WTC11 (cell line): ENCODE measurements around the gene CHCHD1. TPM values are rescaled to one million over a fixed set of nuclear protein-coding genes. Genes with fewer than 3 reads are reported as not detected.

Experiments used
- ATAC-seq: fragments of 200-7000 bp; cut with Tn5 transposase; 2 replicates; pipeline ENCODE4 v1.10.0; 2021; ENCODE audit warnings: mild to moderate bottlenecking, moderate library complexity
- CTCF ChIA-PET: fragments of 300-600 bp; sonication (Branson Sonifier 250); formaldehyde crosslinking; loops from one replicate; lab custom pipeline; 2021; ENCODE audit warnings: antibody characterized with exemption; lab: Charles Lee
- POLR2A ChIA-PET: fragments of 350-600 bp; sonication (Branson Sonifier 250); formaldehyde crosslinking; loops from one replicate; lab custom pipeline; 2021; ENCODE audit warnings: antibody characterized with exemption; lab: Charles Lee
- DNase-seq: peaks from one replicate; pipeline ENCODE4 v3.0.0; 2021; ENCODE audit warnings: low spot score
- H3K27ac Mint-ChIP-seq: 2 replicates; pipeline ENCODE4 v1.8.0; 2021; ENCODE audit warnings: mixed read lengths
- H3K27me3 Mint-ChIP-seq: 2 replicates; pipeline ENCODE4 v1.8.0; 2021; ENCODE audit warnings: low read depth, mild to moderate bottlenecking, moderate library complexity, mixed read lengths
- H3K36me3 Mint-ChIP-seq: 2 replicates; pipeline ENCODE4 v1.8.0; 2021; ENCODE audit warnings: mixed read lengths
- H3K4me1 Mint-ChIP-seq: 2 replicates; pipeline ENCODE4 v1.8.0; 2022; ENCODE audit warnings: mixed read lengths
- H3K4me3 Mint-ChIP-seq: 2 replicates; pipeline ENCODE4 v1.8.0; 2021; ENCODE audit warnings: mild to moderate bottlenecking, moderate library complexity, mixed read lengths
- H3K9me3 Mint-ChIP-seq: 2 replicates; pipeline ENCODE4 v1.8.0; 2021; ENCODE audit warnings: mixed read lengths
- ELF4 ChIP-seq: sonication (generic); formaldehyde crosslinking; IDR thresholded peaks from 2 replicates; pipeline ENCODE4 v1.8.1; 2022; ENCODE audit warnings: low read depth, mild to moderate bottlenecking, moderate library complexity, missing genetic modification reagents
- FOXJ3 ChIP-seq: sonication (generic); formaldehyde crosslinking; IDR thresholded peaks from 2 replicates; pipeline ENCODE4 v1.9.0; 2021; ENCODE audit warnings: missing genetic modification reagents, mild to moderate bottlenecking, borderline replicate concordance
- GTF2I ChIP-seq: fragments of 250-450 bp; sonication (Bioruptor Pico); conservative IDR thresholded peaks from 2 replicates; pipeline ENCODE4 v1.4.0; 2021; ENCODE audit warnings: mild to moderate bottlenecking
- MXD4 ChIP-seq: fragments of 250-450 bp; sonication (Bioruptor Pico); IDR thresholded peaks from 2 replicates; pipeline ENCODE4 v1.8.0; 2021; ENCODE audit warnings: mild to moderate bottlenecking, moderate library complexity, borderline replicate concordance
- NFE2L1 ChIP-seq: sonication (generic); formaldehyde crosslinking; IDR thresholded peaks from 2 replicates; pipeline ENCODE4 v1.8.1; 2023; ENCODE audit warnings: missing genetic modification reagents
- NFYB ChIP-seq: sonication (generic); formaldehyde crosslinking; conservative IDR thresholded peaks from 2 replicates; pipeline ENCODE4 v1.8.0; 2022; ENCODE audit warnings: low read depth, missing genetic modification reagents
- NR1H2 ChIP-seq: sonication (generic); formaldehyde crosslinking; IDR thresholded peaks from 2 replicates; pipeline ENCODE4 v1.9.0; 2021; ENCODE audit warnings: mild to moderate bottlenecking, moderate library complexity, missing genetic modification reagents
- NR2C2 ChIP-seq: sonication (generic); formaldehyde crosslinking; IDR thresholded peaks from 2 replicates; pipeline ENCODE4 v1.8.0; 2022; ENCODE audit warnings: mild to moderate bottlenecking, missing genetic modification reagents
- OVOL2 ChIP-seq: fragments of 250-450 bp; sonication (Bioruptor Pico); IDR thresholded peaks from 2 replicates; pipeline ENCODE4 v1.9.0; 2021; ENCODE audit warnings: mild to moderate bottlenecking, borderline replicate concordance
- RELA ChIP-seq: sonication (generic); formaldehyde crosslinking; IDR thresholded peaks from 2 replicates; pipeline ENCODE4 v1.8.1; 2022; ENCODE audit warnings: missing genetic modification reagents, mild to moderate bottlenecking, borderline replicate concordance
- RORB ChIP-seq: fragments of 250-450 bp; sonication (Bioruptor Pico); IDR thresholded peaks from 2 replicates; pipeline ENCODE4 v1.9.0; 2021; ENCODE audit warnings: mild to moderate bottlenecking
- ZNF138 ChIP-seq: sonication (generic); formaldehyde crosslinking; conservative IDR thresholded peaks from 2 replicates; pipeline ENCODE4 v1.8.1; 2022; ENCODE audit warnings: mild to moderate bottlenecking, moderate library complexity, missing genetic modification reagents
- ZNF219 ChIP-seq: sonication (generic); formaldehyde crosslinking; IDR thresholded peaks from 2 replicates; pipeline ENCODE4 v1.8.0; 2023; ENCODE audit warnings: missing genetic modification reagents, mild to moderate bottlenecking, borderline replicate concordance
- ZNF423 ChIP-seq: fragments of 250-450 bp; sonication (Bioruptor Pico); IDR thresholded peaks from 2 replicates; pipeline ENCODE4 v2.1.2; 2022; ENCODE audit warnings: mild to moderate bottlenecking, moderate library complexity
- total RNA-seq: library from RNA; stranded (reverse); gene quantifications from 3 replicates; pipeline ENCODE4 v1.2.3, GENCODE V29; 2021
- TF ChIP-seq, protein P1 (sequence below): sonication (generic); formaldehyde crosslinking; IDR thresholded peaks from 2 replicates; pipeline ENCODE4 v1.8.0; 2022; ENCODE audit warnings: mild to moderate bottlenecking, missing genetic modification reagents
- TF ChIP-seq, protein P2 (sequence below): fragments of 250-450 bp; sonication (Bioruptor Pico); IDR thresholded peaks from 2 replicates; pipeline ENCODE4 v1.9.0; 2021; ENCODE audit warnings: mild to moderate bottlenecking, borderline replicate concordance
- TF ChIP-seq, protein P3 (sequence below): fragments of 200-600 bp; IDR thresholded peaks from 2 replicates; pipeline ENCODE4 v1.8.0; 2022; ENCODE audit warnings: antibody characterized with exemption
- TF ChIP-seq, protein P4 (sequence below): sonication (generic); formaldehyde crosslinking; conservative IDR thresholded peaks from 2 replicates; pipeline ENCODE4 v1.8.1; 2022; ENCODE audit warnings: mild to moderate bottlenecking, missing genetic modification reagents

The CHCHD1 gene
- total RNA-seq, 1 experiment from 2014 or later, result 45.9 TPM

DNA sequence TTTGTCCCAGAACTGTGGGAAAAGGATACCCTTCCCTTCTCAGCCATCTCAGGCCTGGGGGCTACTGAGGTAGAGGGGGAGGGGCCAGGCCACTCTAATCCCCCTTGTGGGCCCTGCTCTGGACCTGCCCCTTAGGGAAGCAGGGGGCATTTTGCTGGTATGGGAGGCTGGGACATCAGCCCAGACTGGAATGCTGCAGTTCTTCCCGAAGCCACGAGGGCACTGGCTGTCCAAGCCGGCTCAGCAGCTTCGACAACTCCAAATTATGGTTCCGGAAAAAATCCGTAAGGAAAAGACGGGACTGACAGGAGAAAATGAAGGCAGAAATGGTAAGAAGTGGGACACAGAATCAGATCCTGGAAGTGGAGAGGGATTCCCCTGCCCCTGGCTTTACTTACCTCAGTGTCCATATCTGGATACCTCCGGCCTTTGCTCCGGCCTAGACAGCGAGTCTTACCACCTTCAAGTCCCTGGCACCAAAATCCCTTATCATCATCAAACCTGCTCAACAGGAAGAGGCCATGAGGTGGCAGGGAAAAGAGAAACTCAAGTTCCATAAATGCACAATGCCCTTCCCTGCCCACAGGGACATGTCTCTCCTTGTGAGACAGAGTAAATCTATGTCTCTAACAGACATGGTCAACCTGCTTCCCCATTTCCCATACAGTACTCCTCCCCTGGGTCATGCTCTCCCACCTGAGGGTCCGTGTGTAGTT, 20.6 kb downstream of the CHCHD1 start (continued):
- TF ChIP-seq, protein P1, sequence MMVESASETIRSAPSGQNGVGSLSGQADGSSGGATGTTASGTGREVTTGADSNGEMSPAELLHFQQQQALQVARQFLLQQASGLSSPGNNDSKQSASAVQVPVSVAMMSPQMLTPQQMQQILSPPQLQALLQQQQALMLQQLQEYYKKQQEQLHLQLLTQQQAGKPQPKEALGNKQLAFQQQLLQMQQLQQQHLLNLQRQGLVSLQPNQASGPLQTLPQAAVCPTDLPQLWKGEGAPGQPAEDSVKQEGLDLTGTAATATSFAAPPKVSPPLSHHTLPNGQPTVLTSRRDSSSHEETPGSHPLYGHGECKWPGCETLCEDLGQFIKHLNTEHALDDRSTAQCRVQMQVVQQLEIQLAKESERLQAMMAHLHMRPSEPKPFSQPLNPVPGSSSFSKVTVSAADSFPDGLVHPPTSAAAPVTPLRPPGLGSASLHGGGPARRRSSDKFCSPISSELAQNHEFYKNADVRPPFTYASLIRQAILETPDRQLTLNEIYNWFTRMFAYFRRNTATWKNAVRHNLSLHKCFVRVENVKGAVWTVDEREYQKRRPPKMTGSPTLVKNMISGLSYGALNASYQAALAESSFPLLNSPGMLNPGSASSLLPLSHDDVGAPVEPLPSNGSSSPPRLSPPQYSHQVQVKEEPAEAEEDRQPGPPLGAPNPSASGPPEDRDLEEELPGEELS (CRISPR knock-in tag), result no peak
- TF ChIP-seq MXD4 (no peak), ELF4 (CRISPR knock-in tag) (no peak)
- TF ChIP-seq, all 79 proteins: peak for 0

DNA sequence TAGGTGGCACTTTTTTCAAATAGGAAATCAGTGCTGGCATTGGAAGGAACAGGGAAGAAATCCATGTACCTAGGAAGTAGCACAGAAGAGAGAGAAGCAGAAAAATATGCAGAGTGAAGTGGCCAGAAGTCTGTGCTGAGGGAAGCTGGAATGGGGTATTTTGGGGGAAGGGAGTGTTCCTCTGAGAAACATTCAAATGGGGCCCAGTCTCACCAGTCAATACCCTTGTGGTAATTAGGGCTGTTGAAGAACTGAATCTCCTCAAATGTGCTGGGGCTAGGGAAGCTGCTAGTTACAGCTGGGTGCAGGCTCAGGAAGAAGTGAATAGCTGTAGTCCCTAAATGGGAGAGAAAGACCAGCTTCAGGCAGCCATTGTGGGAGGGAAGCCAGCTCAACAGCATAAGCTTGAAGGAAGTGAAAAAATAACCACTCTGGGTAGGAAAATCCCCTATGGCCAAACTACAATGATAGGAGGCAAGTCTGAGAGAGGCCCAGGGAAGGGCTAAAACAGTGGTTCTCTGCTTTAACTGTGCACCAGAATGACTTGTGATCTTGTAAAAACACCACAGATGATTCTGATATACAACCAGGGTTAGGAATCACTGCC, 21.9 kb downstream of the CHCHD1 start:
- Mint-ChIP-seq H3K9me3 (no peaks in the 10 kb centered on the region), H3K4me3 (no peak overlapping the region), H3K4me1 (no peaks in the 10 kb centered on the region), H3K27me3 (no peaks in the 10 kb centered on the region), H3K36me3 (peaks cover 49% of the 10 kb centered on the region), H3K27ac (no peak overlapping the region)
- ChIA-PET CTCF (no interaction called here), POLR2A (no interaction called here)
- DNase-seq, result no peak
- no peak for ATAC-seq
- TF ChIP-seq RELA (CRISPR knock-in tag) (no peak), ZNF219 (CRISPR knock-in tag) (no peak), GTF2I (CRISPR knock-in tag) (no peak), NFE2L1 (CRISPR knock-in tag) (no peak), OVOL2 (no peak)
- TF ChIP-seq, protein P2, sequence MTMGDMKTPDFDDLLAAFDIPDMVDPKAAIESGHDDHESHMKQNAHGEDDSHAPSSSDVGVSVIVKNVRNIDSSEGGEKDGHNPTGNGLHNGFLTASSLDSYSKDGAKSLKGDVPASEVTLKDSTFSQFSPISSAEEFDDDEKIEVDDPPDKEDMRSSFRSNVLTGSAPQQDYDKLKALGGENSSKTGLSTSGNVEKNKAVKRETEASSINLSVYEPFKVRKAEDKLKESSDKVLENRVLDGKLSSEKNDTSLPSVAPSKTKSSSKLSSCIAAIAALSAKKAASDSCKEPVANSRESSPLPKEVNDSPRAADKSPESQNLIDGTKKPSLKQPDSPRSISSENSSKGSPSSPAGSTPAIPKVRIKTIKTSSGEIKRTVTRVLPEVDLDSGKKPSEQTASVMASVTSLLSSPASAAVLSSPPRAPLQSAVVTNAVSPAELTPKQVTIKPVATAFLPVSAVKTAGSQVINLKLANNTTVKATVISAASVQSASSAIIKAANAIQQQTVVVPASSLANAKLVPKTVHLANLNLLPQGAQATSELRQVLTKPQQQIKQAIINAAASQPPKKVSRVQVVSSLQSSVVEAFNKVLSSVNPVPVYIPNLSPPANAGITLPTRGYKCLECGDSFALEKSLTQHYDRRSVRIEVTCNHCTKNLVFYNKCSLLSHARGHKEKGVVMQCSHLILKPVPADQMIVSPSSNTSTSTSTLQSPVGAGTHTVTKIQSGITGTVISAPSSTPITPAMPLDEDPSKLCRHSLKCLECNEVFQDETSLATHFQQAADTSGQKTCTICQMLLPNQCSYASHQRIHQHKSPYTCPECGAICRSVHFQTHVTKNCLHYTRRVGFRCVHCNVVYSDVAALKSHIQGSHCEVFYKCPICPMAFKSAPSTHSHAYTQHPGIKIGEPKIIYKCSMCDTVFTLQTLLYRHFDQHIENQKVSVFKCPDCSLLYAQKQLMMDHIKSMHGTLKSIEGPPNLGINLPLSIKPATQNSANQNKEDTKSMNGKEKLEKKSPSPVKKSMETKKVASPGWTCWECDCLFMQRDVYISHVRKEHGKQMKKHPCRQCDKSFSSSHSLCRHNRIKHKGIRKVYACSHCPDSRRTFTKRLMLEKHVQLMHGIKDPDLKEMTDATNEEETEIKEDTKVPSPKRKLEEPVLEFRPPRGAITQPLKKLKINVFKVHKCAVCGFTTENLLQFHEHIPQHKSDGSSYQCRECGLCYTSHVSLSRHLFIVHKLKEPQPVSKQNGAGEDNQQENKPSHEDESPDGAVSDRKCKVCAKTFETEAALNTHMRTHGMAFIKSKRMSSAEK (CRISPR knock-in tag), result no peak

- Mint-ChIP-seq H3K27ac (no peak overlapping the region), H3K36me3 (peaks cover 44% of the 10 kb centered on the region)
- POLR2A ChIA-PET, result no interaction called here
Measured at GRCh38 chr10:73806176-73806950, 24.5 kb downstream of the CHCHD1 start.

More at GRCh38 chr10:73806176-73806950, 24.5 kb downstream of the CHCHD1 start:
- TF ChIP-seq ZNF219 (CRISPR knock-in tag) (no peak), NR2C2 (CRISPR knock-in tag) (no peak), ELF4 (CRISPR knock-in tag) (no peak), NFYB (no peak), FOXJ3 (CRISPR knock-in tag) (no peak), ZNF138 (CRISPR knock-in tag) (no peak), RORB (CRISPR knock-in tag) (no peak), NR1H2 (no peak), ZNF423 (CRISPR knock-in tag) (no peak)
- TF ChIP-seq, protein P3, sequence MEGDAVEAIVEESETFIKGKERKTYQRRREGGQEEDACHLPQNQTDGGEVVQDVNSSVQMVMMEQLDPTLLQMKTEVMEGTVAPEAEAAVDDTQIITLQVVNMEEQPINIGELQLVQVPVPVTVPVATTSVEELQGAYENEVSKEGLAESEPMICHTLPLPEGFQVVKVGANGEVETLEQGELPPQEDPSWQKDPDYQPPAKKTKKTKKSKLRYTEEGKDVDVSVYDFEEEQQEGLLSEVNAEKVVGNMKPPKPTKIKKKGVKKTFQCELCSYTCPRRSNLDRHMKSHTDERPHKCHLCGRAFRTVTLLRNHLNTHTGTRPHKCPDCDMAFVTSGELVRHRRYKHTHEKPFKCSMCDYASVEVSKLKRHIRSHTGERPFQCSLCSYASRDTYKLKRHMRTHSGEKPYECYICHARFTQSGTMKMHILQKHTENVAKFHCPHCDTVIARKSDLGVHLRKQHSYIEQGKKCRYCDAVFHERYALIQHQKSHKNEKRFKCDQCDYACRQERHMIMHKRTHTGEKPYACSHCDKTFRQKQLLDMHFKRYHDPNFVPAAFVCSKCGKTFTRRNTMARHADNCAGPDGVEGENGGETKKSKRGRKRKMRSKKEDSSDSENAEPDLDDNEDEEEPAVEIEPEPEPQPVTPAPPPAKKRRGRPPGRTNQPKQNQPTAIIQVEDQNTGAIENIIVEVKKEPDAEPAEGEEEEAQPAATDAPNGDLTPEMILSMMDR, result no peak
- TF ChIP-seq, protein P4, sequence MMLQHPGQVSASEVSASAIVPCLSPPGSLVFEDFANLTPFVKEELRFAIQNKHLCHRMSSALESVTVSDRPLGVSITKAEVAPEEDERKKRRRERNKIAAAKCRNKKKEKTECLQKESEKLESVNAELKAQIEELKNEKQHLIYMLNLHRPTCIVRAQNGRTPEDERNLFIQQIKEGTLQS (CRISPR knock-in tag), result no peak
- no peaks in the 10 kb centered on the region for H3K27me3 Mint-ChIP-seq
- CTCF ChIA-PET, result interaction anchor here (0.5 kb wide), 1 partner anchor 28 kb away, joined by 3 read pairs; no protein-coding TSS in a partner anchor
- DNase-seq (no peak), ATAC-seq (no peak)
- no peaks in the 10 kb centered on the region for H3K9me3 Mint-ChIP-seq
- H3K4me3 Mint-ChIP-seq, result no peak overlapping the region
- peaks cover 4% of the 10 kb centered on the region; the same call in 1 of the 2 replicates for H3K4me1 Mint-ChIP-seq
